Fibroblast of skin of right biceps (primary cell): ENCODE measurements around the gene EIF4E.
"Not testable (repeated sequence)": the region's sequence is repeated elsewhere in the genome, so short reads cannot be mapped to it uniquely, and the experiment has no call there.

Experiments used
- DNase-seq: peaks from one replicate; pipeline ENCODE4 v3.0.0-alpha.2; 2013

Gene EIF4E, protein sequence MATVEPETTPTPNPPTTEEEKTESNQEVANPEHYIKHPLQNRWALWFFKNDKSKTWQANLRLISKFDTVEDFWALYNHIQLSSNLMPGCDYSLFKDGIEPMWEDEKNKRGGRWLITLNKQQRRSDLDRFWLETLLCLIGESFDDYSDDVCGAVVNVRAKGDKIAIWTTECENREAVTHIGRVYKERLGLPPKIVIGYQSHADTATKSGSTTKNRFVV

DNA sequence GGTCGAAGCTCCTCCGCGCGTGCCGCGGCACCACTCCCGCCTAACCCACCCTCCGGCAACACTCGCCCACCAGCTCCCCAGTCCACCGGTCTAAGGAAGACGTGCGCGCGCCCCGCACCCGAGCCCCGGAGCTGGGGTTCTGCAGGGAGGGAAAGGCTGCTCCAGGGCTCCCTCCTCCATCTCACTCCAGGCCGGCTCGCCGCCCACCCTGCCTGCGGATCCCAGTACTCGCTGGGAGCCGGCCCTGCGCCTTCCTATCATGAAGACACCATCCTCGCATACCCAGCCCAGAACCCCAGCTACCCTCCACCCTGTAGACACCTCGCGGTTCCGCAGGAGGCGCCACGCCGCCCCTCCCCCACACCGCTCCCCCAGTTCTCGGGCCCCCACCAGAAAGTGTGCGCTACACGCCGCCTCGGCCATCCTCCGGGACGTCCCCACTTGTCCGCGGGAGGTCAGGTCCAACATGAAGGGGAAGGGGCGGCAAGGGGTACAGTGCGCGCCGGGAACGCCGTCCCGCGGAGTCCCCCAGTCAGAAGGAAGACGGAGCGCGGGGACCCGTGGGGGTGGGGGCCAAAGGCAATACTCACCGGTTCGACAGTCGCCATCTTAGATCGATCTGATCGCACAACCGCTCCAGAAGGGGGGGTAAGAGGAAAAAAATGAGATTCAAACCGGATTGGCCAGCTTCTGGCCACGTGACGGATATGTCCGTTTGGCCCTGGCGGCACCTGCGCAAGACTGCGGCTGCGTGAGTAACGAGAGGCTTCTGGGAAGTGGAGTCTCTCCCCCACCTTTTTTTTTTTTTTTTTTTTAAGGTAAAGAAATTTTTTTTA is at the start of gene EIF4E:
EIF4E (minus strand) TSS at position 629 of the 836 bp plus-strand sequence; CDS start at position 608, 21 bp downstream.
- peak; percentile 99 for DNase-seq

DNA sequence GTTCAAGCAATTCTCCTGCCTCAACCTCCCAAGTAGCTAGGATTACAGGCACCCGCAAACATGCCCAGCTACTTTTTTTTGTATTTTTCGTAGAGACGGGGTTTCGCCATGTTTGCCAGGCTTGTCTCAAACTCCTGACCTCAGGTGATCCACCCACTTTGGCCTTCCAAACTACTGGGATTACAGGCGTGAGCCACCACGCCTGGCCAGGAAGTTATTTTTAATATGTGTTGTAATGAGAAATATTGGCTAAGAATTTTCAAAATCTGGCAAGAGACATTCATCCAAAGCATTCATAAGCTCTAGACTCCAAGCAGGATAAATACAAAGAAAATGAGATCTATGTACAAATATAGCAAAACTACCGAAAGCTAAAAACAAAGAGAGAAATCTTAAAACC is 48.6 kb upstream of the EIF4E start:
- DNase-seq = no peak

DNA sequence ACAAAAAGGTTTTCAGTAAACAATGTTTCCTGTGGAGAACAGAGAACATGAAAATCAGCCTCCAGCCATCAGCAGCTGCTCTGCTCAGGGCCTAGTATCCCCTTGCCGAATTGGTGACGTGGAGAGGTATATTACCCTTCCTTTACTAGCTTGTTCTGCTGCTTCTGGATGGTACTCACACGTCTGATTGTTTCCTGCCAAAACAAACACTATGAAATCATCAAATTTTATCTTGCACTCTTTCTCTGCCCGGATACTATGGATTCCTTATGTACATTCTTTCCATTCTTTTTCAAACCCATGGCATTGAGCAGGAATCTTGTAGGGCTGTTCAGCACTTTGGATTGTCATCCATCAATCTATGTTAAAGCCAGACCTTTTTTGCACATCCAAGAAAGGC is 47.8 kb upstream of the EIF4E start:
- peak; percentile 80 for DNase-seq

DNA sequence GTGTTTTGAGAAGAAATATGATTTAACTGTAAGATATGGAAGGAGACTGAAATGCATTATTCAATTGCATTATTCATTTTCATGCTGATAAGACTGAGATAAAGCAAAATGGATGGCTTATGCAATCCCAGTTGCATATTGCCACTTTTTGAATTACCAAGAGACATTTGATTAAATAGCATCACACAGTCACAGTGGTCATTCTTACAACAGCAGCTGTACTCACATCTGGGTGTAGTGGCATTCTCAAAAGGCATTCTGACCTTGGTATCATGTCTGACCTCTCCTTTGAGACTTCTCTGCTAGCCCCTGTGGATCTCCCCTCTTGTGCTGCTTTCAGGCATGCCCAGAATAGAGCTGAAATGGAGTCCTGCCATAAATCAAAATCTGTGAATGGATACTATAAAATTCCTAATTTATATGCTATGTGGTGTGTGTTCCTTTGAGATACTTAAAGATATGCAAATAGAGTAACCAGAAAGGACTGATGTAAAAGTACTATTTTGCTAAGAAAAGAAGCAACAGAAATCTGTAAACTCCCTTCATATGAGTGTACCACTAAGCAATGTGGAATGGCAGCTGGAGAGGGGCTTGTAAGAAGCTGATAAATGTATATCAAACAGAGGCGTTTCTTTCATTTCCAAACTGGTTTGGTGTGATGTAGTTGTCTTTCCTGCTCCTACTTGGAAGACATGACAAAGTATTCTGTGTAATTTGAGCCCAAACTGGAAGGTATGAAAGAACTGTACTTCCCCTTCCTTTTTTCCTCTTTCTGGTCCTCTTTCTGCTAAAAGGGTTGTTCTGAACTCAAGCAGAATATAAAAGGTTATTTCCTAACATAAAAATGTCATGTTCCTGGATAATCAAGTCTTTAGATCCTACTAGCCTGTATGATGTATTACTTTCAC is 41.2 kb upstream of the EIF4E start:
- DNase-seq = no peak

DNA sequence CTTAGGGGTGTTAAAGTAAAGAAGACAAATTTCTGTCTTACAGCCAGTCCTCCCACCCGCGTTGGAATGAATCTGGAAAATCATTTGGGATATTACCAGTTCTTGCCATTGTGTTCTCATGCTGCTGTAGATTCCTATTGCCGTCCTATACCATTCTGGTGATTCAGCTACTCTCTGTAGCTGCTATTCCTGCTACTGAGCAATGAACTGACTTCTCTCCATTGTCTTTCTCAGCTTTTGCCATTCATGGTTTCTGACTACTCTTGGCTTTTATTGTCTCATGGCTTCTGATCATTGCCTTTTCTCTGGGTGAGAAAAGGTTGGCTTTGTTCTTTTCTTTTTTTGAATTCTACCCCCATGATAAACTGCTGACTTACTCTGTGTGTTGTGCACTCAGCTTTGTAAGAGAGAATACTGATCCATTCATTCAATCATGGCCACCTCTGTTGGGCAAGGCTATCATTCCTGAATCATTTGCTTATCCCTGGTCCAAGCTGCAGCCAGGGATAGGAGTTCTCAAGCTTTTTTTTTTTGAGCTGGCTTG is 38.9 kb upstream of the EIF4E start:
- no peak for DNase-seq

DNA sequence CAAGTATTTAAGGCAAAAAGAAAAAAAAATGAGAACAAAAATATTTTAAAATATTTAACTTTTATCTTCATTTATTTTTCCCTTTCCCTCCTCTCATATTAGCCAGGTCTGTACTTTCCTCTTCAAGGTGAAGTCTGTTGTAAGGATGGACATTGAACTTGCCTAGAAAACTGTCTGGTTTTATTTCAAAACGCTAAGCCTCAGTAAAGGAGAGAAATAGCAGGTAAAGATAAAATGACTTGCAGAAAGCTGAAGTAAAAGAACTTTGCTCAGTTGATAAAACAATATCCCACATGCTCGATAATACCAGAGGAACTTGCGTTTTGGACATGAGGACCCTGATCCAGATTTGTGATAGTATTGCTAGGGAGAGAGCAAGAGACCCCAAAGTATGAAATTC is 38.0 kb upstream of the EIF4E start:
- DNase-seq = no peak

DNA sequence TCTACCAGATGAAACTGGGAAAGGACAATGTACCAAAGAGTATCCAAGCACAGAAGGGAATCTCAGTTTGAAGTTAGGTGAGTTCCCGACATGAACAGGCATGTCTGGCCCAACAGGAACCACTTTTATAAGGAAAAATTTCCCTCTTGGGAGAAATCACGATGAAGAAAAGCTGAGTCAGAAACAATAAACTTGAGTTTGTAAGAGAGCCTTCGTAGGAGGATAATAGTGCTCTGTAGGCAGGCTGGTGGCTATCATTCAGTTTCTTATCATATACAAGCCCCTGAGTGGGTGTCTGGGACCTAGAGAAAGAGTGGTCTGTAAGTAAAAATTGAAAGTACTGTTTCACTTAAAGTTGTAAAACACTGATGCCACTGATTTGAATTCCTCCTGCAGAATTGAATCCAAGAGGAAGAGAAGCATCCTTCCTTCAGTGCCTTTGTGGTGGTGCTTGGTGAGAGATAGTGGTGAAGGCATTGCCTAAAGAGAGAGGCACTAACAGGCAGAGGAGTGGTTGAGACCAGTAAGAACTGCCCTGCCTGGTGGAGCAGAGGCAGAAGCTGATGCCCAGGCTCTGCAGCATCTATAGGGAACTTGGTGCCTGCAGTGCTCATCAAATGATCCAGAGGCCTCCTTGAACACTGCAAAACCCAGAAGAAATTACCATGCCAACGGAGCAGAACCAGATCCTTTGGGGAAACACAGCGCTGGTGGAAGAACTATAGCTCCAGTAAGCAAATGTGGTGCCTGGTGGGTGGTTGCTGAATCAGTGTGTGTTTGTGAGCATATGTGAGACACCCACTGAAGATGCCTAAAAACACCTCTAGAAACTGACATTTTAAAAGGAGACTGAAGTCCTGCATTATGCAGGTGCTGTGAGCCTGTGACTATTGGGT is 34.9 kb upstream of the EIF4E start:
- no peak for DNase-seq

DNA sequence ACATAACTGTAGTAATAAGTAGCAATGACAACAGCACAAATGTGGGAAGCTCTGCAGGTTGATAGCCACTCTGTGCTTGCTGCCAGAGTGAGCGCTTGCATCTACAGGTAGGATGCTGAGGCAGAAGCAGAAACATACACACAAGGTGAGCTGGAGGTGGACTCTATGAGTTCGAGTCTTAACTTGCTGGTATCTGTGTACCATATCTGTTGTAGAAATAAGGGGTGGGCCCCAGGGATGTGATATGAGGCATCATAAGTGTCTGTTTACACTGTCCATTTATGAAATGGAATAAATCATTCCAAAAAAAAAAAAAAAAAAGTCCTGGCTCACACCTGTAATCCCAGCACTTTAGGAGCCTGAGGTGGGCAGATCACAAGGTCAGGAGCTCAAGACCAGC is 32.8 kb upstream of the EIF4E start:
- DNase-seq = no peak

DNA sequence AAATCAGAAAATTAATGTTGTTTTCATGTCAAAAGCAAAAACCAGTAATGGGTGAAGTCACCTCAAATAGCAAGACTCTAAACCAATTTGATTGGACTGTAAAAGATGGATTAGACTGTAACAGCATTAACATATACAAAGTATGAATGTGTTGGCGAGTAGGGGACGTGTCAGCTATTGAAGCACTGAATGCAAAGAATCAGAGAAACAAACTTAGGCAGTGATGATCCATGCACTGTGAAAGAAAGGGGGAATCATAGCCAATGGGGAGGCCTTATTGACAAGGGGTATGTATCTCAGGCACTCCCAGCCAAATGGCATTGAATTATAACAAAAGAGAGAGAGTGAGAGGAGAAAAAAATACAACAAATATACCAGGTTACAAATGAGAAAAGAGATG is 30.5 kb upstream of the EIF4E start:
- no peak for DNase-seq

DNA sequence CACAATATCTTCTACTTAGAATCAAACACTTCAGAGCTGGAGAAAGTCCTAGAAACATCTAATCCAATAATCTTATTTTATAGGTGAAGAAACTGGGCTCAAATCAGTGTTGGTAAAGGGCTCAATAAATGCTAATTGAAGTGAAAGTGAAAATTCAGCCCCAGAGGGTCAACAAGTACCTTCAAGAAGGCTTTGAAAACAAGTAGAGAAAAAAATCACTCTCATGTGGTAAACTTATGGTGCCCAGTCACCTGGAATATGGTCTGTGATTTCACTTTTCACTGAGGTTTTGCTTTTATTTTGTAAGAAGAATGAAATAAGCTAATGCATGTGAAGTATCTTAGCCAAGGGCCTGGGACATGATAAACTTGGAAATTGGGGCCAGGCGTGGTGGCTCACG is 29.1 kb upstream of the EIF4E start:
- no peak for DNase-seq

DNA sequence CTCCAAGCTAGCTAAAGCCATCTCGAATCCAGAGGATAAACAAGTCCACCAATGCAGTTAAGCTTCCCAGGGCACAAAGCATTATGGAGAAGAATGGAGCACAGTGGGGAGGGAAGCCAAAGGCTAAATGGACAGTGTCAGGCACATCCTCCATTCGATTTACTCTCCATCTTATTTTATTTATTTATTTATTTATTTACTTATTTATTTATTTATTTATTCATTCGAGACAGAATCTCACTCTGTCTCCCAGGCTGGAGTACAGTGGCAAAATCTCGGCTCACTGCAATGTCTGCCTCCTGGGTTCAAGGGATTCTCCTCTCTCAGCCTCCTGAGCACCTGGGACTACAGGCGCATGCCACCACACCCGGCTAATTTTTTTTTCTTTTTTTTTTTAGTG is 26.3 kb upstream of the EIF4E start:
- DNase-seq = no peak

DNA sequence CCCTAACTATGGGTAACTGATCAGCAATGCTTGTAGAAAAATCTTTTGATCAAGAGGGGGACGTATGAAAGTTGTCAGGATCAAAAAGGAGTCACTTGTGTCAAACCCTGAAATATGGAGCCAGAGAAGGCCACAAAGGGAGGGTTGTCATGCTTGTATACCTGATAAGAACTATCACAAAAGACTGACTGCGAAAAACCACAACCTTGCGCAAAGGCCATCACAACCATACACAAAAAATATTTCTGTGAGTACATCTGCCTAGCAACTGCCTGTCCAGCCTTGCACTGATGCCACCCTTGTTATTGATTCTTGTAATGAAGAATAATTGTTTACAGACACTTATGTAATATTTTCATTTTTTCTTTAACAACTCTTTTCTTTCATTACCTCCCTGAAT is 22.8 kb upstream of the EIF4E start:
- no peak for DNase-seq

DNA sequence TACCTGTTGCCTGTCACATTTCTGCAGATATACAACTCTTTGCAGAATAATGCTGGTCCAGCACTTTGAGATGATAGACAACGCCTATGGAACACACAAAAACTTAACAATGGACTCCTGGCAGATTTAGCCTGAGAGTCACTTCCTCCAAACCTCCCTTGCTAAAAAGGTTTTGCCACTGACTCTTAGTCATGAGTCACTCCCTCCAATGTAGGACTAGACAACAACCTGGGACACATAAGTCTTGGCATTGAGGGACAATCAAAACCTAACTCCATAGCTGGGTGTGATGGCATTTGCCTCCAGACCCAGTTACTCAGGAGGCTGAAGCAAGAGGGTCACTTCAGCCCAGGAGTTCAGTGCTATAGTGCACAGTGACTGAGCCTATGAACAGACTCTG is 22.0 kb upstream of the EIF4E start:
- no peak for DNase-seq

DNA sequence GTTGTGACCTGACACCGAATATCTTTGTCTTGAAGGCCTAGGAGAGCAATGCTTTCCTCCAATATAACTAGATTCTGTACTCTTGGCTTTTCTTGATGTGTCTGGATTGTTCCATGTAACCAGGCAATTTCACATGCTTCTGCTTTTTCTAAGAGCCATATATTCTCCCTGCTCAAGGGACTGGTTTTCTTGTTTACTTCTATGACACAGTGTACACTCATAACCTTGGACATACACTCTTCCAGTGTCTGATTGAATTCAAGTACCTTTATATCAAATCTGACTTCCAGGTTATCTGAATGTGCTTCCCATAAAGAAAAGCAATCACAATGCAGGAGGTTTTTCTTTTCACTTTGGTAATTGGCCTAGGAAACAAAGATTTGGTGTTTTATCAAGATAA is 17.4 kb upstream of the EIF4E start:
- DNase-seq = no peak

DNA sequence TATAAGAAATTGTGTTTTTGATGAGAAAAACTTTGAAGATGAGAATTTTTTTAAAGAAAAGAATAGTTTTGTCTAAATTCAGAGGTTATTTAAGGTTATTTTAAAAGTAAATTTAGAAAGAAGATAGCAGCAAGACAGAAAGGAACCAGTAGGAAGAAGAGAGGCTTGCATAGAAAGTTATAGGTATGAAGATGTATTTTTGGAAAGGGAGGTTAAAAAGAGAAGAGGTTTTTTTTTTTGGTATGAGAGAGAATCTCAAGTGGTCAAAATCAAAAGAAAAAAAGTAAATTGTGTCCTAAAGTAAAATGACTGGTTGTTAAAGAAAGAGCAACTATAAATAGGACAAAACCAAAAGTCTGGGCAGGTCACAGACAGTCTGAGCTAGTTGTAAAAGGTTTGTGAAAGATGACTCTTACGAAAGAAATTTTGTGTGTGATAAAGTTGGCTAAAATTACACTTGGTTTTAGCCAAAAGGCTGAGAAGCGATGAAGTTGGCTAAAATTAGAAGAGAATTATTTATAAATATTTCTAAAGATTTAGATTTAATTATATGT is 16.4 kb upstream of the EIF4E start:
- peak; percentile 17 for DNase-seq

DNA sequence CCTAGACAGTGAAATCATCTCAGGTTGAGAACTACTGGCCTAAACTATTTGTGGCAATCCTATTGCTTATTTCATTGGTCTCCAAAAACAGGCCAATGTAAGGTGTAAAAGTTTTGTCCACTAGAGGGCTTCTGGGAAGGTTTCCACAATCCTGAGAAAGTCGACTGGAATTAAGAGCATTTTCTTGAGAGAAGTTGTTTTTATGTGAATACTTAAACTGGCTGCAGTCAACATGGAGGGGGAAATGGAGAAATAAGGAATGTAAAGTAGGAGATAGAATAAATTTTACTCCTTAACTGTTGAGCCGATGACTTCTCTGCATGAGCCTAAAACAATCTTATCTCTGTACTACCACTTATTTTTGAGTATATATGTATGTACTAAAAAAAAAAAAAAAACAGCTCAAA is 11.0 kb upstream of the EIF4E start:
- DNase-seq = peak; percentile 73

DNA sequence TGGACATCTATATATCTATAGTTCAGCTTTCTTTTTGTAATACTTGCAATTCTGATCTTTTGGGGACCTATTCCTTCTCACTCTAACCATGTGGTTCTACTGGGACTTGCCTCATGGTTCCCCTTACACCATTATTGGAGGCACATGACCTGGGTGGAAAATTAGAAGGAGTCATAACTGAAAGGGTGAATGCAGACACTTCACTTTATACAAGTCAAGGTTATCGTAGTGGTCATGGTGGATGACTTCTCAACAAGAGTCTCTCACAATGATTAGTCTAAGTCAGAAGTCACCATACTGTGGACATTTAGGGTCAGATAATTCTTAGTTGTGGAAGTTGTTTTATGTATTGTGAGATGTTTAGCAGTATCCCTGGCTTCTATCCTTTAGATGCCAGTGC is 10.5 kb upstream of the EIF4E start:
- DNase-seq = no peak

DNA sequence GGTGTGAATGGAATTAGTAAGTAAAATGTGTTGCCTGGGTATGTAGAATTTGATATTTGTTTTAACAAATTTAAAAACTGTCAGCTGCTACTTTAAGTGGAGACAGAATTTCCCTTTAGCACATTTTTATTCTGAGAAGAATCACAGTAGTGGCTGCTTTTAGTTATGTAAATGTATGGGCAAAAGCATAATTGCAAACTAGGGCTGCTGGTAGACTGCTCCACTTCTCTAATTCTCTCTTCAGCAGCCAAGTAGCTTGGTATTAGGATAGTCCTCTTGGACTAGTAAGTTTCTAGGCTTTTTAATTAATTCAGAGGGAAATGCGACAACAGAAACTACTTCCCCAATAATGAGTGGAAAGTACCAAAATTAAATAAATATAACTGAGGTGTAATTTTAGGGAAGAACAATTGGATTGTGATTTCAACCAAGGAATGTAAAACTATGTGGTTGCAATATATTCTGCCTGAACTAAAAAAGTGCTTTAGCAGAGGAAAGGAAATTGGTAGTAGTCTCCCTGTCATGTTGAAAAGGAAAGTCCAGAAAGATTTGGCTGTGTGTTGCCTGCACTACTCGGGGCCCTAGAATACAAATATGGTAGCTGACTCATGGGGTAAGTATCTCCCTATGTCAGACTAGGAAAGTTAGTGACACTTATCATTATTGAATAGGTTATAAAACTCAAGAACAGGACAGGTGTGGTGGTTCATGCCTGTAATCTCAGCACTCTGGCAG is 9.2 kb upstream of the EIF4E start:
- DNase-seq = peak; percentile 62

DNA sequence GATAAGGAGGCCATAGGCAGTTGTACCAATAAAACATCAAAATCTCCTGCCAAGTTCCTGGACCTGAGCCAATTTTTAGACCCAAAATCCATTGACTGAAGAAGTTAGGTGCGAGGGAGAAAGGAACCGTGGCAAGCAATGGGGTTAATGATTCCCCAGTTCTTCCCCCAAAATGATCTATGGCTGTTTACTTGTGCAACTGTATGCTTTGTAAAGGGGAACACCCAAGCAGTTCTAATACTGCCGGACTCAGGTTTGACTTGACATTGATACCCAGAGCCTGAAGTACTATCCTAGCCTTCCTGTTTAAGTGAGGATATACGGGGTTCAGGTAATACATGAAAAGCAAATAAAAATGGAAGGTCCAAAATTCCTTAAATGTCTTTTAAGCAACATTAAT is 6.7 kb upstream of the EIF4E start:
- DNase-seq = no peak

DNA sequence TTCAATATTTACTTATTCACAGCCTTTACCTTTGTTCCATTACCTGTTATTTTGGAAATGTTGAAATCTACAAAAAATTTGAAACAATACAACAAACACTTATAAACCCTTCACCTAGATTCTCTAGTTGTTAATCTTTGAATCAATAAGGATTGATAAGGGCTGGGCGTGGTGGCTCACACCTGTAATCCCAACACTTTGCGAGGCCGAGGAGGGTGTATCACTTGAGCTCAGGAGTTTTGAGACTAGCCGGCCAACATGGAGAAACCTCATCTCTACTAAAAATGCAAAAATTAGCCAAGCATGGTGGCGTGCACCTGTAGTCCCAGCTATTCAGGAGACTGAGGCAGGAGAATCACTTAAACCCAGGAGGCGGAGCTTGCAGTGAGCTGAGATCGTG is 5.9 kb upstream of the EIF4E start:
- DNase-seq = not testable (repeated sequence)

DNA sequence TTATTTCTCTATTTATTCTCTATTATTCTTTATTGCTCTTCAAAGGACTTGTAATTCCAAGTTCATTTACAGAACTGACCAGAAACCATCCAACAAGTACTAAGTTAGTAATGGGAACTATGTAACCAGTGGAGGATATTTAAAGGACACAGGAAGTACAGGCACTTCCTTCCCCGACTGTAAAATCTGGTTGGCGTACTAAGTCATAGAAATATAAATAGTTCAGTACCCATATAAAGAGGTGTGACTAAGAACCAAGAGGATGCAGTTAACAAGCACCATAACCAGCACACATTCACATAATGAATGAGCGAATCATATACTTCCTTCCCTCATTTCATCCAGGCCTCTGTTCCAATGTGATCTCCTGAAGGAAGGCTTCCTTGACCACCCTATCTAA is 3.6 kb upstream of the EIF4E start:
- peak; percentile 74 for DNase-seq
